ENCODE data around the gene CA10. TPM values are rescaled to one million over a fixed set of nuclear protein-coding genes. Genes with fewer than 3 reads are reported as not detected.

Gene CA10
- total and polyA plus RNA-seq, 2 donors (not counting 3 experiments of a cell fraction or from before 2014, with no cell fraction given) = not detected

DNA sequence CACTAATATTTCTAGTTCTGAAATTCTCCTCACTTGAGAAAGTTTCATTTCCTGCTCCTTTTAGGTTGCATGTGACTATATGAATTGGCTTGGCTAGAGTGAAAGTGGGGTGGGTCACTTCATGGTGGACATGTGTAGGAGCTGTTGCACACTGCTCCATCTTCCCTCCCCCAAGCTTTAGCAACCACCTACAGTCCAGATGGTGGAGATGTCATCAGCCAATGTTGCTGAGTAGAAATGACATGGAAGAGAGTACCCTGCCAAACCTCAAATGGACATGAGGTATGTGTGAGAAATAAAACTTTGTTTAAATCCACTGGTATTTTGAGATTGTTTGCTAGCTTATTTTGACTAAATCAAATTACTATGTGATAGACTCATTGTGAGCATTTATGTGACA, 281.5 kb downstream of the CA10 start:
- FAIRE-seq = no peak
- H3K4me2 ChIP-seq (ENCODE audit: insufficient read depth, low read length) = no peak overlapping the region
- no peaks in the 10 kb centered on the region for H3K9me1 ChIP-seq (replicated peaks; ENCODE audit: control insufficient read depth, extremely low read depth, insufficient read depth, low read length)
- peaks cover 2% of the 10 kb centered on the region for H3K9me3 ChIP-seq (replicated peaks; ENCODE audit: control insufficient read depth, insufficient read depth, low read length)
- no peak for TF ChIP-seq FOS (IDR thresholded peaks at IDR 0.05; ENCODE audit: borderline replicate concordance, insufficient read depth, low read length)
- TF ChIP-seq GATA2 (IDR thresholded peaks at IDR 0.05; ENCODE audit: insufficient read depth, insufficient read length, low read depth, low read length) = no peak
- no peak for TF ChIP-seq EZH2 (IDR thresholded peaks at IDR 0.05; ENCODE audit: borderline replicate concordance, low read depth, low read length, severe bottlenecking)
- TF ChIP-seq, protein P1, sequence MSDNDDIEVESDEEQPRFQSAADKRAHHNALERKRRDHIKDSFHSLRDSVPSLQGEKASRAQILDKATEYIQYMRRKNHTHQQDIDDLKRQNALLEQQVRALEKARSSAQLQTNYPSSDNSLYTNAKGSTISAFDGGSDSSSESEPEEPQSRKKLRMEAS (IDR thresholded peaks at IDR 0.05; ENCODE audit: insufficient read depth, insufficient read length) = no peak
- TF ChIP-seq MYC (IDR thresholded peaks at IDR 0.05; ENCODE audit: low read depth, low read length) = no peak
- no peak for TF ChIP-seq POLR2A (IDR thresholded peaks at IDR 0.05; ENCODE audit: low read depth, low read length)
- TF ChIP-seq JUN (IDR thresholded peaks at IDR 0.05; ENCODE audit: borderline replicate concordance, insufficient read depth, insufficient read length, low read depth) = no peak
- no peak overlapping the region for H3K9ac ChIP-seq (replicated peaks; ENCODE audit: extremely low read depth, insufficient read depth, low read length)
- H3K4me3 ChIP-seq (replicated peaks in 1 of 3; ENCODE audit: insufficient read depth in 1 of 3, low read depth in 1 of 3, low read length in 3 of 3) = no peak overlapping the region
- no peak for DNase-seq (ENCODE audit: low read depth, low spot score)
- H3K4me1 ChIP-seq (ENCODE audit: control insufficient read depth, extremely low read depth, insufficient read depth, low read length) = no peaks in the 10 kb centered on the region
- CTCF ChIA-PET = no interaction called here
- H3K27me3 ChIP-seq (ENCODE audit: control insufficient read depth in 2 of 2, insufficient read depth in 2 of 2, low read length in 2 of 2) = no peaks in the 10 kb centered on the region
- H3K79me2 ChIP-seq (ENCODE audit: control insufficient read depth, insufficient read depth, low read length) = no peaks in the 10 kb centered on the region
- dilution Hi-C loops (cut with MboI; ENCODE audit: extremely low pct_ligation_motif_present, low sequenced_read_pairs) (no loop called here), intact Hi-C loops (cut with micrococcal nuclease) (no loop called here)
- H3K27ac ChIP-seq (ENCODE audit: insufficient read depth, low read depth, low read length) = no peak overlapping the region
- POLR2A ChIA-PET = no interaction called here
- BruUV-seq (replicated peaks) = no TSS peak
- no peaks in the 10 kb centered on the region for H4K20me1 ChIP-seq (replicated peaks; ENCODE audit: control insufficient read depth, extremely low read depth, insufficient read depth, low read length)
- H3K36me3 ChIP-seq (ENCODE audit: control insufficient read depth in 2 of 2, extremely low read depth in 1 of 2, insufficient read depth in 2 of 2, low read length in 2 of 2) = no peaks in the 10 kb centered on the region
- no peak overlapping the region for H2AFZ ChIP-seq (ENCODE audit: low read depth, low read length)

DNA sequence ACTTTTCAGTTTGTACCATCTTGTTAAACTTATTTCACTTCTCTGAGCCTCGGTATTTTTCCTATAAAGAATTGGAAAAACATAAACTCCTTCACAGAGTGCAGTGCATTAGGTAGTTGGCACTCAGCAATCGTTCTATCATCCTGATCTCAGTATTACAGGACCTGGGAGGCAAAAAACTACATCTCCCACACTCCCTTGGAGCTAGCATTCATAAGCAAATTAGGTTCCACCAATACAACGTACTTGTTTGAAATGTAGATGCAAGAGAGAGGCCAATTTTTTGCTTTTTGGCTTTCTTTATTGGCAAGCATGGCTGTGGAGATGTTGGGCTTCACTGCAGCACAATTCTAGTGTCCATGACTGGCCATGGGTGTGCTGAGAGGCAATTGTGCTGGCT, 285.2 kb downstream of the CA10 start:
- H3K27me3 ChIP-seq (ENCODE audit: control insufficient read depth in 2 of 2, insufficient read depth in 2 of 2, low read length in 2 of 2) = no peaks in the 10 kb centered on the region
- dilution Hi-C loops (cut with MboI; ENCODE audit: extremely low pct_ligation_motif_present, low sequenced_read_pairs) = no loop called here
- H3K9me1 ChIP-seq (replicated peaks; ENCODE audit: control insufficient read depth, extremely low read depth, insufficient read depth, low read length) = no peaks in the 10 kb centered on the region
- CTCF ChIA-PET = no interaction called here
- intact Hi-C loops (cut with micrococcal nuclease) = no loop called here
- no peak overlapping the region for H3K9ac ChIP-seq (replicated peaks; ENCODE audit: extremely low read depth, insufficient read depth, low read length)
- H3K27ac ChIP-seq (ENCODE audit: insufficient read depth, low read depth, low read length) = no peak overlapping the region
- POLR2A ChIA-PET = no interaction called here
- H3K79me2 ChIP-seq (ENCODE audit: control insufficient read depth, insufficient read depth, low read length) = no peaks in the 10 kb centered on the region
- FAIRE-seq (no peak), DNase-seq (ENCODE audit: low read depth, low spot score) (no peak)
- H3K4me3 ChIP-seq (replicated peaks in 1 of 3; ENCODE audit: insufficient read depth in 1 of 3, low read depth in 1 of 3, low read length in 3 of 3) = no peak overlapping the region
- H4K20me1 ChIP-seq (replicated peaks; ENCODE audit: control insufficient read depth, extremely low read depth, insufficient read depth, low read length) = no peaks in the 10 kb centered on the region
- TF ChIP-seq, protein P2, sequence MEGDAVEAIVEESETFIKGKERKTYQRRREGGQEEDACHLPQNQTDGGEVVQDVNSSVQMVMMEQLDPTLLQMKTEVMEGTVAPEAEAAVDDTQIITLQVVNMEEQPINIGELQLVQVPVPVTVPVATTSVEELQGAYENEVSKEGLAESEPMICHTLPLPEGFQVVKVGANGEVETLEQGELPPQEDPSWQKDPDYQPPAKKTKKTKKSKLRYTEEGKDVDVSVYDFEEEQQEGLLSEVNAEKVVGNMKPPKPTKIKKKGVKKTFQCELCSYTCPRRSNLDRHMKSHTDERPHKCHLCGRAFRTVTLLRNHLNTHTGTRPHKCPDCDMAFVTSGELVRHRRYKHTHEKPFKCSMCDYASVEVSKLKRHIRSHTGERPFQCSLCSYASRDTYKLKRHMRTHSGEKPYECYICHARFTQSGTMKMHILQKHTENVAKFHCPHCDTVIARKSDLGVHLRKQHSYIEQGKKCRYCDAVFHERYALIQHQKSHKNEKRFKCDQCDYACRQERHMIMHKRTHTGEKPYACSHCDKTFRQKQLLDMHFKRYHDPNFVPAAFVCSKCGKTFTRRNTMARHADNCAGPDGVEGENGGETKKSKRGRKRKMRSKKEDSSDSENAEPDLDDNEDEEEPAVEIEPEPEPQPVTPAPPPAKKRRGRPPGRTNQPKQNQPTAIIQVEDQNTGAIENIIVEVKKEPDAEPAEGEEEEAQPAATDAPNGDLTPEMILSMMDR (IDR thresholded peaks at IDR 0.05; ENCODE audit: extremely low read depth in 1 of 2, insufficient read depth in 1 of 2, low read depth in 1 of 2, low read length in 2 of 2) = no peak
- TF ChIP-seq FOS (IDR thresholded peaks at IDR 0.05; ENCODE audit: borderline replicate concordance, insufficient read depth, low read length) (no peak), POLR2AphosphoS5 (IDR thresholded peaks at IDR 0.05; ENCODE audit: insufficient read depth, low read depth, low read length) (no peak), GATA2 (IDR thresholded peaks at IDR 0.05; ENCODE audit: insufficient read depth, insufficient read length, low read depth, low read length) (no peak), JUN (IDR thresholded peaks at IDR 0.05; ENCODE audit: borderline replicate concordance, insufficient read depth, insufficient read length, low read depth) (no peak), EZH2 (IDR thresholded peaks at IDR 0.05; ENCODE audit: borderline replicate concordance, low read depth, low read length, severe bottlenecking) (no peak), POLR2A (IDR thresholded peaks at IDR 0.05; ENCODE audit: low read depth, low read length) (no peak), MYC (IDR thresholded peaks at IDR 0.05; ENCODE audit: low read depth, low read length) (no peak)
- TF ChIP-seq, protein P1 (IDR thresholded peaks at IDR 0.05; ENCODE audit: insufficient read depth, insufficient read length) = no peak
- H3K36me3 ChIP-seq (ENCODE audit: control insufficient read depth in 2 of 2, extremely low read depth in 1 of 2, insufficient read depth in 2 of 2, low read length in 2 of 2) = no peaks in the 10 kb centered on the region
- peaks cover 2% of the 10 kb centered on the region for H3K9me3 ChIP-seq (replicated peaks; ENCODE audit: control insufficient read depth, insufficient read depth, low read length)
- BruUV-seq (replicated peaks) = no TSS peak
- H3K4me2 ChIP-seq (ENCODE audit: insufficient read depth, low read length) = no peak overlapping the region
- H3K4me1 ChIP-seq (ENCODE audit: control insufficient read depth, extremely low read depth, insufficient read depth, low read length) = no peaks in the 10 kb centered on the region
- H2AFZ ChIP-seq (ENCODE audit: low read depth, low read length) = no peak overlapping the region
